Measurements from ENCODE around the gene PLIN3. TPM values are rescaled to one million over a fixed set of nuclear protein-coding genes. Genes with fewer than 3 reads are reported as not detected.

The PLIN3 gene
- total and polyA plus RNA-seq, 4 donors = 18.0 to 105 (median 50.5) TPM

GRCh38 chr19:4914736-4915501 is 47.5 kb upstream of the PLIN3 start:
- Histone ChIP-seq H3K4me1 (ENCODE audit: control insufficient read depth in 5 of 5, insufficient read depth in 5 of 5, low read length in 5 of 5) (peaks cover 0 to 20% (median 8%) of the 10 kb centered on the region in 5 donors), H3K9me3 (ENCODE audit: control insufficient read depth in 4 of 4, insufficient read depth in 3 of 4, low read length in 3 of 4) (no peaks in the 10 kb centered on the region), H3K9ac (ENCODE audit: insufficient read depth in 1 of 2, low read length in 2 of 2) (no peak overlapping the region), H3K4me3 (no peak overlapping the region), H3K36me3 (ENCODE audit: control insufficient read depth in 4 of 4, insufficient read depth in 4 of 4, low read length in 4 of 4) (no peaks in the 10 kb centered on the region), H3K27me3 (ENCODE audit: control insufficient read depth in 3 of 3, insufficient read depth in 3 of 3, low read length in 2 of 3) (no peaks in the 10 kb centered on the region), H3K27ac (ENCODE audit: low read depth in 1 of 2, low read length in 1 of 2) (no peak overlapping the region)
- no peak for TF ChIP-seq CTCF (IDR thresholded peaks at IDR 0.05; ENCODE audit: control extremely low read depth, extremely low read depth)
- 67 to 79% methylated on average over 23 of the region's 23 CpGs for whole genome bisulfite sequencing, 2 donors
- ATAC-seq (ENCODE audit: insufficient read depth, low FRiP score) (no peak), DNase-seq (no peak)

- no peak for TF ChIP-seq CTCF (IDR thresholded peaks at IDR 0.05; ENCODE audit: control extremely low read depth, extremely low read depth)
- Histone ChIP-seq H3K9me3 (ENCODE audit: control insufficient read depth in 4 of 4, insufficient read depth in 3 of 4, low read length in 3 of 4) (no peaks in the 10 kb centered on the region), H3K27ac (ENCODE audit: low read depth in 1 of 2, low read length in 1 of 2) (no peak overlapping the region), H3K4me3 (no peak overlapping the region), H3K27me3 (ENCODE audit: control insufficient read depth in 3 of 3, insufficient read depth in 3 of 3, low read length in 2 of 3) (no peaks in the 10 kb centered on the region), H3K36me3 (ENCODE audit: control insufficient read depth in 4 of 4, insufficient read depth in 4 of 4, low read length in 4 of 4) (no peaks in the 10 kb centered on the region), H3K9ac (ENCODE audit: insufficient read depth in 1 of 2, low read length in 2 of 2) (no peak overlapping the region), H3K4me1 (ENCODE audit: control insufficient read depth in 5 of 5, insufficient read depth in 5 of 5, low read length in 5 of 5) (peaks cover 0 to 20% (median 12%) of the 10 kb centered on the region in 5 donors)
- 84 to 87% methylated on average over 24 of the region's 24 CpGs for WGBS, 2 donors
- no peak for DNase-seq
- no peak for ATAC-seq (ENCODE audit: insufficient read depth, low FRiP score)
Observed at GRCh38 chr19:4913996-4914735, 46.7 kb upstream of the PLIN3 start.

GRCh38 chr19:4911786-4912672 is 44.6 kb upstream of the PLIN3 start:
- peaks cover 0 to 20% (median 14%) of the 10 kb centered on the region in 5 donors for H3K4me1 ChIP-seq (ENCODE audit: control insufficient read depth in 5 of 5, insufficient read depth in 5 of 5, low read length in 5 of 5)

More at GRCh38 chr19:4911786-4912672, 44.6 kb upstream of the PLIN3 start:
- Histone ChIP-seq H3K36me3 (ENCODE audit: control insufficient read depth in 4 of 4, insufficient read depth in 4 of 4, low read length in 4 of 4) (no peaks in the 10 kb centered on the region), H3K27ac (ENCODE audit: low read depth in 1 of 2, low read length in 1 of 2) (no peak overlapping the region), H3K9me3 (ENCODE audit: control insufficient read depth in 4 of 4, insufficient read depth in 3 of 4, low read length in 3 of 4) (no peaks in the 10 kb centered on the region), H3K9ac (ENCODE audit: insufficient read depth in 1 of 2, low read length in 2 of 2) (peak overlapping the region in 1 of 2 donors; percentile 45), H3K4me3 (no peak overlapping the region), H3K27me3 (ENCODE audit: control insufficient read depth in 3 of 3, insufficient read depth in 3 of 3, low read length in 2 of 3) (no peaks in the 10 kb centered on the region)
- ATAC-seq (ENCODE audit: insufficient read depth, low FRiP score) (peak; percentile 68), DNase-seq (peak; percentile 77 to 82 (median 80))
- WGBS, 2 donors = 26 to 29% methylated on average over 29 of the region's 29 CpGs
- TF ChIP-seq CTCF (IDR thresholded peaks at IDR 0.05; ENCODE audit: control extremely low read depth, extremely low read depth) = peak; percentile 16

Measured in lung (tissue), 12 donors.